HUES64 (cell line): ENCODE measurements around the gene PDGFD.

ENCODE experiments used
- H3K27ac ChIP-seq: 2 replicates; pipeline ENCODE4 v1.7.0; 2013; ENCODE audit warnings: low read depth, low read length, inconsistent platforms
- H3K27me3 ChIP-seq: 2 replicates; pipeline ENCODE4 v1.6.1; 2013; ENCODE audit warnings: mild to moderate bottlenecking, low read length; ENCODE audit not compliant: insufficient read depth
- H3K36me3 ChIP-seq: 2 replicates; pipeline ENCODE4 v1.6.1; 2013; ENCODE audit warnings: mild to moderate bottlenecking, low read length; ENCODE audit not compliant: insufficient read depth
- H3K4me1 ChIP-seq: 2 replicates; pipeline ENCODE4 v1.6.1; 2013; ENCODE audit warnings: mild to moderate bottlenecking, low read length, moderate library complexity; ENCODE audit not compliant: insufficient read depth
- H3K4me3 ChIP-seq: 2 replicates; pipeline ENCODE4 v1.5.1; 2013; ENCODE audit warnings: mild to moderate bottlenecking, low read length, moderate library complexity
- H3K9ac ChIP-seq: 2 replicates; pipeline ENCODE4 v1.6.1; 2013; ENCODE audit warnings: mild to moderate bottlenecking, low read depth, low read length
- H3K9me3 ChIP-seq: 2 replicates; pipeline ENCODE4 v1.6.1; 2013; ENCODE audit warnings: low read depth, low read length; ENCODE audit not compliant: insufficient read depth
- whole genome bisulfite sequencing: fragments of 150-250, 120-280 bp; methylation state at CpG from one replicate; pipeline ENCODE4 v1.1.7; 2013; ENCODE audit warnings: missing lambda C conversion rate; 5-methylcytosine and 5-hydroxymethylcytosine counted together

The PDGFD gene

DNA sequence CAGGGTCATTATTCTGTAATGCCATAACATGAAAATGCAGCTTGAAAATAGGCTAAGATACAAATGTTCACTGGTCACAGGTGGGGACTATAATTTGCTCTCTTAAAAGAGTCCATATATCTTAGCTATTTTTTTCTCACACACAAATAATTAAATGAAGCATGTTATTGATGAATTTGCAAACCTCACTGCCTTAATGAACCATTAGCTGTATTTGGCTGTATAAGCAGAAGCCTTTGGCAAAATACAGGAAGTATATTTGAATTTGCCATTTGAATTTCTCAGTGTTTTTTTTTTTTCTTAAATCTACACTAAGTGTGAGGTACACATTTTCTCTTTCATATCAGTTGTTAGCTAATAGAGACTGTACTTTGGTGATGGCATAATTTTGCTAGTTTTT lies 88.9 kb downstream of the PDGFD start:
- Histone ChIP-seq H3K4me1 (no peaks in the 10 kb centered on the region), H3K9ac (no peak overlapping the region), H3K9me3 (no peaks in the 10 kb centered on the region), H3K27ac (no peak overlapping the region), H3K4me3 (no peak overlapping the region), H3K36me3 (no peaks in the 10 kb centered on the region), H3K27me3 (no peaks in the 10 kb centered on the region)

DNA sequence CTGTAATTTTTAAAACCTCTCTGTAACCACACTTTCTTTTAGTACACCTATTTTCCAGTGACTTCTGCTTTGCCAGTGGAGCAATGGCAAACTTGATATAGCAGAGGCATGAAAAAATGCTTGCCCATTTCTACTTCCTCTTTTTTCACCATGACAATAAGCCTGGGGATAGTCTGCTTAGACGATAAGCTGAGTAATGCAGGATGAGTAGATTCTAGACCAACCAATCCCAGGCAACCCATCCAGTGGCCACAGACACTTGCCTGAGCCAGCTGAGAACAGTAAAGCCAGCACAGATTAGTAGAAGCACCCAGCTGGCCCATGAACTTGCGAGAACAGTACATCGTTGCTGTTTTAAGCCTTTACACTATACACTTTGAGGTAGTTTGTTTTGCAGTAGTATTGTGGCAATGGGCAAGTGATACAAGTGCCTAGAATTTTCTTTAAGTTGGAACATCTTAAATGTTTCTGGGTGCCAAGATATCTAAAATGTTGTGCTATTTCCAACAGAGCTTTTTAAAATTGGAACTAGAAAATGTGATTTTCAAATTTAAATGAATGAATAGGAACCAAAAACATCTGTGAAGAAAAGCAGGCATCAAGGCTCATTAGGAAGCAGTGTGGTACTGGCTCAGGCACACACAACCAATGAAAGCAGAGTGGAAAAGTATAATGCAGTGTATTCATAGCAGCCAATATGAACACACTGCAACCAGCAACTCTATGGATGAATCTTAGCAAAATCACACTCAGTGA lies 89.8 kb downstream of the PDGFD start:
- H3K27me3 ChIP-seq = no peaks in the 10 kb centered on the region
- 89% methylated on average over 3 of the region's 3 CpGs for WGBS

DNA sequence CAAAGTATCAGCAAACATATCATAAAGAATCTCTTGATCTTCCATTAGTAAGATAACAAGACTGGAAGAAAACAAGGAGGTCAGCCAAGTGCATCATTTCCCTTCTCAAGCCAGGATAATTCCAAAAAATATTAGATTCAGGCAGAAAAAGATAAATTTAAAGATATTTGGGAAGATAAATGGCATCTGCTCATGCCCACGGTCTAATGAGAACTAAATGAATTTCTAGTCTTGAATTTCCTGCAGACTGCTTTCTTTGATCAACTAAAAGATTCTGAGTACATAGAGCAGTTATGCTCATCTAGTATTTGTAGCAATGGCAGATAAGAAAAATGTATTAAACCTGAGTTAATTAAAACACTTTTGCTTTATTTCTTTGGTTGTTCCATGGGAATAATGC lies 96.4 kb downstream of the PDGFD start:
- H3K9me3 ChIP-seq = no peaks in the 10 kb centered on the region
- no peaks in the 10 kb centered on the region for H3K4me1 ChIP-seq
- no peaks in the 10 kb centered on the region for H3K27me3 ChIP-seq
- 91% methylated on average over 1 of the region's 1 CpG for WGBS
- H3K27ac ChIP-seq = no peak overlapping the region
- H3K36me3 ChIP-seq = no peaks in the 10 kb centered on the region
- no peak overlapping the region for H3K4me3 ChIP-seq
- H3K9ac ChIP-seq = no peak overlapping the region

More for the DNA sequence above, 89.8 kb downstream of the PDGFD start:
- Histone ChIP-seq H3K27ac (no peak overlapping the region), H3K36me3 (no peaks in the 10 kb centered on the region), H3K9ac (no peak overlapping the region), H3K4me1 (no peaks in the 10 kb centered on the region), H3K4me3 (no peak overlapping the region), H3K9me3 (no peaks in the 10 kb centered on the region)

DNA sequence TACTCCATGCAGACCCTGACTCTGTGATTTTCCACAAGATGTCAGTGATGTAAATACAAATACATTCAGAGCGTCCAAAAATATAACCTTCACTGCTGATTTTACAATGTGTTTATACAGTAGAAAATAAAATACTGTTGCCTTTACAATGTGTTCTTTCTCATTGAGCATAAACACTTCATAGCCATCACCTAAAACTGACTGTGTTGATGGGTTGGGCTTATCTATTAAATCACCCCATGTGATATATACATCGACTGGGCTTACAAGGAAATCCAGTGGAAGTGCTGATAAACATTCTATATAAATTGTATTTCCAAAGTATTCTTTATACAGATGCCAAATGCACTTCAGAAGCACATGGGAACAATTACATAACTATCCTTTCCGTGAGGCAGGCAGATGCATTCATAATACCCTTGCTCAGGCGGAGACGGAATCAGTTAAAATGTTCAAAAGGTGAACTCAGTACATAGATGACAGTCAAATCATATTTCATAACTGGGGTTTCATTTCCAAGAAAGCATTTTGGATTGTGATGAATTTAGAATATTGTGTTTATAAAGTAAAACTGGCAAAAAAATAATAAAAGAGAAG lies 99.8 kb downstream of the PDGFD start:
- Histone ChIP-seq H3K9ac (no peak overlapping the region), H3K27me3 (no peaks in the 10 kb centered on the region), H3K9me3 (no peaks in the 10 kb centered on the region), H3K4me3 (no peak overlapping the region), H3K36me3 (no peaks in the 10 kb centered on the region), H3K27ac (no peak overlapping the region), H3K4me1 (peaks cover 12% of the 10 kb centered on the region)
- 96% methylated on average over 3 of the region's 5 CpGs for WGBS

DNA sequence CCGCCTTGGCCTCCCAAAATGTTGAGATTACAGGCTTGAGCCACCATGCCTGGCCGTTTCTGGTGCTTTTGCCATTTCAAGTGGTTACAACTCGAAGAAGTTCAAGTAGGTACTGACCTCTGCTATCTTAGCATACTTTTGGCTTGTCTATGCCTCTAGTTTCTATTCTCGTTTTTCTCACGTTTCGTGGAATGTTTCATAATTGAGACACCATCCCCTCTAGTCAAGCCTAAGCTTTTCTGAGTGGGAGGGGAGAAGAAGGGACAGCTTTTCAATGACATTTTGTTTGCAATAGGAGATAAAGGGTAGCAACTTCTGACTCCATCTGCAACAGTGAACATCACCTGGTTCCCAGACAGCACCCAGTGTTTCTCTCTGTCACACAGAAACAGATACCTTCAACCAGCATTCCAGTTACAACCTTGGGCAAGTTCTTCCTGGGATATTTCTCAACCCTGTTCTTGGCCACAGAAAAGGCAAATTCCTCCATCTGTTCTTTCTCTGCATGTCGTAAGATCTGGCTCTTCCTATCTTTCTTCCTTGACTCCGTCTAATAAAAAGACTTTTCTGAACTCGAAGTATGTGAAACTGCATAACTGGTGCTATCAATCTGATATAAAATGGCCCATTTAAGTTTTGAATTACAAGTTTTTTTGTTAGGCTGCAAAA lies 102.0 kb downstream of the PDGFD start:
- WGBS = 95% methylated on average over 9 of the region's 9 CpGs
- no peak overlapping the region for H3K27ac ChIP-seq

DNA sequence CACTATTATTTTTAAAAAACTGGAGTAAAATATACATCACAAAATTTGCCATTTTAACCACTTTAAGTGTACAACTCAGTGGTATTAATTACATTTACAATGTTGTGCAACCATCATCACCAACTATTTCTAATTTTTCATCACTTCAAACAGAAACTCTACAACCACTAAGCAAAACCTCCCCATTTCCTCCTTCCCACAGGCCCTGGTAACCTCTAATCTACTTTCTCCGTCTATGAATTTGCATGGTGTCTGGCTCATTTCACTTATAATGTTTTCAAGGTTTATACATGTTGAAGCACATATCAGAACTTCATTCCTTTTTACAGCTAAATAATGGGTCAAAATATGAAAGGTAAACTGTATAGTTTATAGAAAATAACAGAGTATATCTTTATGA lies 103.1 kb downstream of the PDGFD start:
- no peak overlapping the region for H3K27ac ChIP-seq
- H3K4me3 ChIP-seq = no peak overlapping the region
- H3K4me1 ChIP-seq = peaks cover 12% of the 10 kb centered on the region
- H3K27me3 ChIP-seq = no peaks in the 10 kb centered on the region
- no peaks in the 10 kb centered on the region for H3K9me3 ChIP-seq
- WGBS = 100% methylated on average over 1 of the region's 1 CpG
- H3K9ac ChIP-seq = no peak overlapping the region
- no peaks in the 10 kb centered on the region for H3K36me3 ChIP-seq

More for the DNA sequence above, 102.0 kb downstream of the PDGFD start:
- H3K4me3 ChIP-seq = no peak overlapping the region
- H3K36me3 ChIP-seq = no peaks in the 10 kb centered on the region
- no peak overlapping the region for H3K9ac ChIP-seq
- H3K4me1 ChIP-seq = peaks cover 12% of the 10 kb centered on the region
- no peaks in the 10 kb centered on the region for H3K9me3 ChIP-seq
- no peaks in the 10 kb centered on the region for H3K27me3 ChIP-seq

DNA sequence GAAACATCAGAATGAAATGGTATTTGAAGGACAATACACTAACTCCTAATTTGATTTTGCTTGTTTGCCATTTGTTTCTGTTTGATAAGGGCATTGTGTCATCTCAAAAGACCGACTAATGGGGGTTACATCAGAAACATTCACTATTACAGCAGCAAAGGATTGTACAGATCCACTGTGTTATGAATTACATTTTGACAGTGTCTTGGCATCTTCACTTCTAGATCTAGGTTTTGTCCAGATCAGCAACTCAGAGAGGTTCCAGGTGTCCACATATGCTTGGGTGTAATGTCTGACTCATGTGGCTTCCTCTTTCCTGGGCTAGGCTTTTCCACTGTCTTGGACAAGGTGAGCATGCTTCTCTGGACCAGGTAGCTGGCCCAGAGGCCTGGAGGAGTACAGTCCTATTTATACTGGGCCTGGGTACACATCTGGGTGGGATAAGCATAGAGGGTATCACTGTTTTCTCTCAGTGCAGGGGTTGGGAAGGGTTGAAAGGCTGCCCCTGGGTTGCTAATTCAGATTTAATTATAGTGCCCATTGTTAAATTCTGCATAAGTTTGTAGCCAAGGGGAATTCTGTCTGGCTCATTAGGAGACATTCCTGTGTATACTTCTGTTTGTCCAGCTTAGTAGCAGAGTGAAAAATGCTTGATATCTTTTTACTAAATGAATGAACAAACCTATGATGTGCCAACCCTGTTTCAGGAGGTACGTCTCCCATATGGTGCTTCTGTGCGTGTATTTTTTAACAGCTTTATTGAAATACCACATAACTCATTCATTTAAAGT lies 103.7 kb downstream of the PDGFD start:
- Histone ChIP-seq H3K27ac (no peak overlapping the region), H3K9ac (no peak overlapping the region), H3K4me3 (no peak overlapping the region), H3K36me3 (no peaks in the 10 kb centered on the region), H3K4me1 (peaks cover 12% of the 10 kb centered on the region), H3K27me3 (no peaks in the 10 kb centered on the region), H3K9me3 (no peaks in the 10 kb centered on the region)
- 95% methylated on average over 3 of the region's 3 CpGs for WGBS

DNA sequence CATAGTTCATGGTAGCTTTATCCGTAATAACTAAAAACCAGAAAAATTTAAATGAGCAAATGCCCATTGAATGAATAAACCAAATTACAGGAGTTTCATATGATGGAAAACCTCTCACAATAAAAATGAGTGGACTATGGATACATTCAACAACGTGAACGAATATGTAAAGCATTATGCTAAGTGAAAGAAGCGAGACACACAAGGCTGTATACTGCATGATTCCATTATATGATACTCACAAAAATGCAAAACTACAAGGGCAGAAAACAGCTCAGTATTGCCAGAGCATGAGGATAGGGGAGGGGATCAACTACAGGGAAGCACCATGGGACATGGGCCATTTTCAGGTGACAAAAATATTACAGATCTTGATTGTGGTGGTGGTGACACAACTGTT lies 105.3 kb downstream of the PDGFD start:
- no peak overlapping the region for H3K27ac ChIP-seq
- H3K9me3 ChIP-seq = no peaks in the 10 kb centered on the region
- no peak overlapping the region for H3K4me3 ChIP-seq
- H3K36me3 ChIP-seq = no peaks in the 10 kb centered on the region
- peaks cover 12% of the 10 kb centered on the region for H3K4me1 ChIP-seq
- no peaks in the 10 kb centered on the region for H3K27me3 ChIP-seq
- no peak overlapping the region for H3K9ac ChIP-seq
- 98% methylated on average over 4 of the region's 4 CpGs for WGBS

DNA sequence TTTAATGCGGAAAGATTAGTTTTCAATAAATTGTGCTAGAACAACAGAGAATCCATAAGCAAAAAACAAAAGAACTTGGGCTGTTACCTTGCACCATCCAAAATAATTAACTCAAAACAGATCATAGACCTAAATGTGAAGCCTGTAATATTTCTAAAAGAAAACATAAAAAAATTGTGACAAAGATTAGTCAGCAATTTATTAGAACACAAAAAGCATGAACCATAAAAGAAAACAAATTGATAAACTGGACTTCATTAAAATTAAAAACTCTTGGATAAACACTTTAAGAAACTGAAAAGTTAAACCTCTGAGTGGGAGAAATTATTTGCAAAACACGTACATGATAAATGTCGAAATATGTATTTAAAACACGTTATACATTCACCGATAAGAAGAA lies 106.0 kb downstream of the PDGFD start:
- Histone ChIP-seq H3K4me3 (no peak overlapping the region), H3K9me3 (no peaks in the 10 kb centered on the region), H3K36me3 (no peaks in the 10 kb centered on the region), H3K27ac (no peak overlapping the region), H3K27me3 (no peaks in the 10 kb centered on the region), H3K9ac (no peak overlapping the region), H3K4me1 (peaks cover 15% of the 10 kb centered on the region)
- 100% methylated on average over 1 of the region's 5 CpGs for WGBS

DNA sequence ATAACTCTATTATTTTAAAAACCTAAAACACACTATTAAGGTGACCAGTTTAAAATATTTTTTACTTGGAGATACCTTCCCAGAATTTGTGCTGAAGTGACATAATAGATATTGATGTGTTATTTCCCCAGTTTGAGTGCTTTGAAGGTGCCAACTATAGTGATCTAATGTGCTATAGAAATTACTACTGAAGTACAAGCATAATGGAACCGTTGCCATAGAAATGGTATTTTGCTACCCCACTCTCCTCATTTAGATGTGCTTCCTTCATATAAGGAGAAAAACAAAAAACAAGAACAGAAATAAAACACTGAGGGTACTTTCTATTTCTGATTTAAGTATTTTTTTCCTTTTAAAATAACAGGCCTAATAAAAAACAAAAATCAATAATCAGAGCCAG lies 108.4 kb downstream of the PDGFD start:
- Histone ChIP-seq H3K27ac (no peak overlapping the region), H3K9me3 (no peaks in the 10 kb centered on the region), H3K4me1 (peaks cover 21% of the 10 kb centered on the region), H3K4me3 (no peak overlapping the region), H3K9ac (no peak overlapping the region), H3K36me3 (no peaks in the 10 kb centered on the region), H3K27me3 (no peaks in the 10 kb centered on the region)
- 100% methylated on average over 1 of the region's 1 CpG for WGBS
